GM18502 (cell line): ENCODE data around the gene PACS2.
"Not testable (repeated sequence)": the region's sequence is repeated elsewhere in the genome, so short reads cannot be mapped to it uniquely, and the experiment has no call there.

Experiments used
- ATAC-seq: cut with Tn5 transposase; IDR thresholded peaks from one replicate; pipeline ENCODE4 v1.9.1; 2021; ENCODE audit warnings: mild to moderate bottlenecking; ENCODE audit not compliant: unreplicated experiment, poor library complexity

PACS2 gene

GRCh38 chr14:105287249-105288102, 27.1 kb upstream of the PACS2 start:
- no peak for ATAC-seq

GRCh38 chr14:105288936-105289335, 25.6 kb upstream of the PACS2 start:
- ATAC-seq: not testable (repeated sequence)

GRCh38 chr14:105290621-105291346, 23.8 kb upstream of the PACS2 start:
- ATAC-seq: no peak

- no peak for ATAC-seq
Observed at GRCh38 chr14:105292826-105293711, 21.5 kb upstream of the PACS2 start.

- ATAC-seq: peak; percentile 69
Observed at GRCh38 chr14:105294142-105294597, 20.4 kb upstream of the PACS2 start.

- ATAC-seq: not testable (repeated sequence)
Observed at GRCh38 chr14:105297311-105297710, 17.2 kb upstream of the PACS2 start.

- peak; percentile 28 for ATAC-seq
Observed at GRCh38 chr14:105299654-105300541, 14.7 kb upstream of the PACS2 start.

- peak; percentile 85 for ATAC-seq
Observed at GRCh38 chr14:105300542-105301102, 13.9 kb upstream of the PACS2 start, which contains the start of gene BRF1. BRF1 (minus strand) TSS chr14:105301001; CDS start chr14:105300629, 372 bp downstream.

- peak; percentile 59 for ATAC-seq
Observed at GRCh38 chr14:105301103-105301914, 13.2 kb upstream of the PACS2 start.

GRCh38 chr14:105301915-105302249, 12.7 kb upstream of the PACS2 start:
- ATAC-seq: not testable (repeated sequence)

GRCh38 chr14:105303949-105304348, 10.6 kb upstream of the PACS2 start:
- no peak for ATAC-seq

- ATAC-seq: no peak
Observed at GRCh38 chr14:105304565-105304964, 10.0 kb upstream of the PACS2 start.

GRCh38 chr14:105305345-105305744, 9.2 kb upstream of the PACS2 start:
- no peak for ATAC-seq

GRCh38 chr14:105305791-105306190, 8.8 kb upstream of the PACS2 start:
- no peak for ATAC-seq

- no peak for ATAC-seq
Observed at GRCh38 chr14:105307052-105307727, 7.4 kb upstream of the PACS2 start.

GRCh38 chr14:105309371-105309770, 5.2 kb upstream of the PACS2 start:
- ATAC-seq: no peak

GRCh38 chr14:105311838-105312237, 2.7 kb upstream of the PACS2 start:
- ATAC-seq: no peak

- no peak for ATAC-seq
Observed at GRCh38 chr14:105312973-105313372, 1.6 kb upstream of the PACS2 start.
